Activated CD4-positive, alpha-beta T cell treated with anti-CD3 and anti-CD28 coated beads, Interleukin-10, Interleukin-2, amounts not matched to agents 100 ng/mL and 50 ng/mL, durations not matched to agents 16 hours and 8 hours (primary cell): ENCODE results near the gene YARS1.

Experiments
- DNase-seq: peaks from one replicate; pipeline ENCODE4 v3.0.0-alpha.2; 2020

YARS1 gene

DNA sequence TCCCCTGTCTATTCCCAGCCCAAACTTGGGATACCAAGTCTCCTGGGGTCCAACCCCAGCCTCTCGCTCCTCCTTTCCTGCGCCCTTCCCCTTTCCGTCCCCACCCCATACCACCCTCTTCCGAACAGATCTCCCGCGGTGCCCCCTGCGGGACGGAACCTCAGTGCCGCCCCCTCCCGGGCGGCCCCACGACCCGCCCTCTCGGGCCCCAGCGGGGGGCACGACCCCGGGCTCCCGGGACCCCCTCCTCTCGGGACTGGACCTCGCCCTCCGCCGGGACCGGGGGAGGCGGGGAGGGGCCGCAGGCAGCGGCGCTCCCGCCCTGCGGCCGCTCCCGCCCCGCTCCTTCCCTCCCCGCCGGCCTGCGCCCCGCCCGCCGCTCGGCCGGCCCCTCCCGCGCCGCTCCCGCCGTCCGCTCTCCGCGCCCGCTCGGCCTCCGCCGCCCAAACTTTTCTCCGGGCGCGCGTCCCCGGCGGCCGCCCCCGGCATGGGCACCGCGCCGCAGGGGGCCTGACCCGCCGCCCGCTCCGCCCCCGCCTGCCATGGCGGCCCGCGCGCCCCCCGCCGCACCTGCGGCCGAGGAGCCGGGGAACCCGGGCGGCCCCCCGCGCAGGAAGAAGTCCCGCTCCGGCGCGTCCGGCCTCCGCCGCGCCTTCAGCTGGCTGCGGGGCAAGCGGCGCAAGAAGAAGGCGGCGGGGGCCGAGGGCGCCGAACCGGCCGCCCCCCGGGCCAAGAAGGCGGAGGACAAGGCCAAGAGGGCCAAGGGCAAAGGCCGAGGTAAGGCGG, 75.6 kb downstream of the YARS1 start:
- DNase-seq, result no peak

DNA sequence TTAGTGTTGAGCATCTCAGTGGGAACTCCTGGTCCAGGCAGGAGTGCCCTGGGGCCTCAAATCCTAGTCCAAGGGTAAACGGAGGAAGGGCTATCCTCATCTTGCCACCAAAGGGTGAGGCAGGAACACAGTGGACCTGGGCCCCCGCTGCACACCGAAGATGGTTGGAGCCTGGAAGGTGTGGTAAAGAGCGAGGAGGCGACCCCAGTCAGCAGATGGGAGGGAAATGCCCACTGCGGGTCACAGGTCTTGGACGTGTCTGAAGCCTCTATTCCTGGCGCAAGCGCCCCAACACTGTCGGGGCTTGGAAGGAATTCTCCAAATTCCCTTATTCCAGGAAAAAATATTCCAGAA, 76.1 kb downstream of the YARS1 start:
- DNase-seq, result no peak

DNA sequence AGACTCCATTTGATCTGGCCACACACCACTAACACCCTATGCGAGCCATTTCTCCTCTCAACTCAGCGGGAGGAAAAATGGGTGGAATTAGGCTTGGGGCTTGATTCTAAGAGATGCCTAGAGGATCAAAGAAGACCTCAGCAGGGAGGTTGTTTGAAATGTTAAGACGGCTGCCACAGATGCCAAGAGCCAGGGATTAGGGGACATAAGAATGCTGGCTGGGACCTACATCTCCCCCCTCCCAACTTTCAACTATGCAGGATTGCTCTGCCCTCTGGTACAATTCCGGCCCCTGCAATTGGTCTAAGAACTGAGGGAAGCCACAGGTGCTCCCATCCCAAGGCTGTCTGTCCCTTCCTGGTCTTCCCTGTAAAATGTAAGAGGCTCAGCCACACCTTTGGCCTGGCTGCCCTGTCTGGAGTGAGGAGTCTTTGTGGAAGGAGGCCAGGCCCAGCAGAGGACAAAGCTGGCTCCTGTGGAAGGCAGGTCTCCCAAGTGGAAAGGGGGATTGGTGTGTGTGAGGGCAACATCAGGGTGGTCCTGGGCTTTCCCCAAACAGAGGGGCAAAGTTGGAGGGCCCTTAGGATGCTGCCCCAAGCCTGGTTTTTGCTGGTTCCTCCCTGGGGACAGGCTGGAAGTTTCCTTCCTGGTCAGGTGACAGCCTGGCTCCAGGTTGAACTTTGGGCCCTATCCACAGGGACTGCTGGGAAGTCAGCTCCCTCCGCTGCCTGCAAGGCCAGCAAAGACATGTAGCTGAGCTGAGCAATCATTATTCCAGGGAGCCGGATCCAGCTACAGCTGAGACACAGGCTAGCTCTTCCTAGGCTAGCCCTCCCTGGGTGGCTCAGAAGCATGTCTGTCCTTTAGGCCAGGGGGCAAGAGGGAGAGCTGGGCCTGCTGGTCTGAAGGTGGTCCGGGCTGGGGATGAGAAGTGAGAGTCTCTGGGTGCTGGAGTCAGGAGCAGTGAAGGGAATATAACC, 80.1 kb downstream of the YARS1 start:
- DNase-seq, result no peak

- DNase-seq, result no peak
Measured at GRCh38 chr1:32733582-32734321, 83.4 kb downstream of the YARS1 start.

GRCh38 chr1:32729254-32730046, 87.7 kb downstream of the YARS1 start:
- no peak for DNase-seq

DNA sequence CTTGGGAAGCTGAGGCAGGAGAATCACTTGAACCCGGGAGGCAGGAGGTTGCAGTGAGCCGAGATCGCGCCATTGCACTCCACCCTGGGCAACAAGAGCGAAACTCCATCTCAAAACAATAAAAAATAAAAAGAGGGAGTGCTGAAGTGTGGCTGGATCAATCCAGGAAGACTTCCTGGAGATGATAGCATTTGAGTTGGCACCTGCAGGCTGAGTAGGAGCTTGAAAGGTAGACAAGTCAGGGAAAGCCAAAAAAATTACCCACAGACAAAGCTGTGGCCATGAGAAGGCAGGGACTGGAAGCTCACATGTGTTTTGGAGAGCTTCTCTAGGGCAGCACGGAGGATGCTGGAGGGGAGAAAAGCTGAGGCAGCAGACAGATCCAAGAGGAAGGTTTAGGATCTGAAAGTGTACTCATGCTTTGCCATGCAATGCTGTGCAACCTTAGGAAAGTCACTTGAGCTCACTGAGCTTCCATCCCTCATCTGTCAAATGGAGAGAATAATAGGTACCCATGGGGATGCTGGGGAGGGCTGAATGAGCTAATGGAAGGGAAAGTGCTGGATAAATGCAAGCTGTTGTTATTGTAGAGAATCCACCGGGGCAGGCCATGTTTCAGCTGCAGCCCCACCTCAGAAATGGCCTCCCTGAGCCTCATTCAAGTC, 88.6 kb downstream of the YARS1 start:
- DNase-seq, result no peak

- DNase-seq, result no peak
Measured at GRCh38 chr1:32727876-32728275, 89.3 kb downstream of the YARS1 start.

GRCh38 chr1:32725615-32725982, 91.6 kb downstream of the YARS1 start:
- no peak for DNase-seq
